K562 (cell line): Measurements from ENCODE around the gene IL11. TPM values are rescaled to one million over a fixed set of nuclear protein-coding genes. Genes with fewer than 3 reads are reported as not detected.
A peak's percentile ranks its signal among the peaks of the same experiment; 100 is the strongest.

Experiments
- ARID4B ChIP-seq: sonication (generic); formaldehyde crosslinking; IDR thresholded peaks from 2 replicates; pipeline ENCODE4 v1.8.0; 2022; ENCODE audit warnings: mild to moderate bottlenecking, missing genetic modification reagents
- CBX5 ChIP-seq: IDR thresholded peaks from 2 replicates; pipeline ENCODE4 v1.6.1; 2014; ENCODE audit warnings: low read depth, borderline replicate concordance
- HNRNPLL ChIP-seq: fragments of 200-400 bp; formaldehyde crosslinking; IDR thresholded peaks from 2 replicates; pipeline ENCODE4 v1.6.1; 2017; ENCODE audit warnings: low read length, low read depth, mild to moderate bottlenecking; ENCODE audit not compliant: poor library complexity, severe bottlenecking
- MAX ChIP-seq: sonication (generic); formaldehyde crosslinking; IDR thresholded peaks from 2 replicates; pipeline ENCODE4 v1.9.0; 2022; ENCODE audit warnings: mild to moderate bottlenecking, missing genetic modification reagents
- NFYB ChIP-seq: IDR thresholded peaks from 2 replicates; pipeline ENCODE4 v1.6.1; 2011; ENCODE audit warnings: mild to moderate bottlenecking, moderate library complexity; ENCODE audit not compliant: insufficient read length; ENCODE audit errors: extremely low read depth
- POLR2AphosphoS5 ChIP-seq: IDR thresholded peaks from 2 replicates; pipeline ENCODE4 v1.6.1; 2011; ENCODE audit warnings: mild to moderate bottlenecking, low read depth, low read length, moderate library complexity; ENCODE audit not compliant: control insufficient read depth, insufficient read depth
- STAT5A ChIP-seq: IDR thresholded peaks from 2 replicates; pipeline ENCODE4 v1.6.1; 2012; ENCODE audit warnings: low read length, inconsistent platforms, borderline replicate concordance
- TAF9B ChIP-seq: fragments of 450-650 bp; IDR thresholded peaks from 2 replicates; pipeline ENCODE4 v1.6.1; 2018; ENCODE audit warnings: mild to moderate bottlenecking; ENCODE audit not compliant: partially characterized antibody
- THAP12 ChIP-seq: fragments of 250-450 bp; sonication (Bioruptor Pico); IDR thresholded peaks from 2 replicates; pipeline ENCODE4 v1.9.0; 2021; ENCODE audit warnings: mild to moderate bottlenecking, inconsistent platforms
- USF2 ChIP-seq: sonication (generic); formaldehyde crosslinking; IDR thresholded peaks from 2 replicates; pipeline ENCODE4 v1.5.0; 2020; ENCODE audit warnings: missing genetic modification reagents
- ZBTB1 ChIP-seq: sonication (generic); formaldehyde crosslinking; IDR thresholded peaks from 2 replicates; pipeline ENCODE4 v1.8.1; 2023; ENCODE audit warnings: missing genetic modification reagents, low read depth, mild to moderate bottlenecking, borderline replicate concordance
- ZKSCAN8 ChIP-seq: fragments of 200-800 bp; sonication (Bioruptor generic); IDR thresholded peaks from 2 replicates; pipeline ENCODE4 v1.6.1; 2016; ENCODE audit warnings: missing genetic modification characterization, missing compliant biosample characterization
- ZZZ3 ChIP-seq: fragments of 450-650 bp; IDR thresholded peaks from 2 replicates; pipeline ENCODE4 v1.6.1; 2016; ENCODE audit warnings: antibody characterized with exemption, mild to moderate bottlenecking, moderate library complexity
- polyA plus RNA-seq, 8 experiments: library from polyadenylated mRNA; depleted of rRNA in 4 of 8; stranded (reverse) in 5 of 8; unstranded in 3 of 8; fragments of >200 nt; fragmentation: Nextera tagmentation in 2 of 8; fragmentation: Illumina TruSeq in 1 of 8; extraction: Ambion mirVana in 2 of 8; extraction: Trizol in 1 of 8; gene quantifications; 2 replicates each; pipeline versions ENCODE4 v1.2.1 to v1.2.3, GENCODE V29; 2011 to 2014; ENCODE audit warnings: inconsistent platforms in 1 of 8, missing spikeins in 1 of 8
- total RNA-seq, 7 experiments: library from RNA; depleted of rRNA in 6 of 7; stranded (reverse); fragments of >200 nt in 6 of 7; fragmentation: Illumina TruSeq in 2 of 7; extraction: Trizol in 2 of 7; gene quantifications; 2 replicates each; pipeline versions ENCODE4 v1.2.1 to v1.2.3, GENCODE V29; 2011 to 2021; ENCODE audit warnings: low replicate concordance in 1 of 7
- TF ChIP-seq, protein P1 (sequence below): sonication (generic); formaldehyde crosslinking; IDR thresholded peaks from 2 replicates; pipeline ENCODE4 v1.8.0; 2022; ENCODE audit warnings: missing genetic modification reagents, mild to moderate bottlenecking, moderate library complexity, borderline replicate concordance

Gene IL11
- total and polyA plus RNA-seq, 9 of the 15 experiments (the other 6 are each of a cell fraction or from before 2014, with no cell fraction given) = 0.04 to 0.42 (median 0.06) TPM; not detected in 6

GRCh38 chr19:55384920-55385723, 14.9 kb upstream of the IL11 start (continued):
- TF ChIP-seq THAP12 (0 out of 2 replicates have a peak, but pooled peaks have one; percentile 6), CBX5 (no peak), HNRNPLL (peak; percentile 21), TAF9B (no peak), ZBTB1 (CRISPR knock-in tag) (no peak), ZKSCAN8 (no peak), POLR2AphosphoS5 (peak; percentile 22; the same call in 1 of the 2 replicates), NFYB (peak; percentile 71), USF2 (CRISPR knock-in tag) (no peak), ZZZ3 (peak; percentile 22; the same call in 1 of the 2 replicates), MAX (CRISPR knock-in tag) (0 out of 2 replicates have a peak, but pooled peaks have one; percentile 38), STAT5A (no peak), ARID4B (CRISPR knock-in tag) (peak; percentile 38; the same call in 1 of the 2 replicates)
- TF ChIP-seq, protein P1, sequence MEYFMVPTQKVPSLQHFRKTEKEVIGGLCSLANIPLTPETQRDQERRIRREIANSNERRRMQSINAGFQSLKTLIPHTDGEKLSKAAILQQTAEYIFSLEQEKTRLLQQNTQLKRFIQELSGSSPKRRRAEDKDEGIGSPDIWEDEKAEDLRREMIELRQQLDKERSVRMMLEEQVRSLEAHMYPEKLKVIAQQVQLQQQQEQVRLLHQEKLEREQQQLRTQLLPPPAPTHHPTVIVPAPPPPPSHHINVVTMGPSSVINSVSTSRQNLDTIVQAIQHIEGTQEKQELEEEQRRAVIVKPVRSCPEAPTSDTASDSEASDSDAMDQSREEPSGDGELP = 0 out of 2 replicates have a peak, but pooled peaks have one; percentile 7
